HepG2 (cell line): ENCODE measurements around the gene NAP1L1. TPM values are rescaled to one million over a fixed set of nuclear protein-coding genes. Genes with fewer than 3 reads are reported as not detected.

ENCODE experiments used
- ATAC-seq: fragments of 200-7000 bp; cut with Tn5 transposase; 3 replicates; pipeline ENCODE4 v1.9.1; 2020; ENCODE audit warnings: mild to moderate bottlenecking, moderate library complexity
- BruUV-seq: library from RNA; stranded (reverse); fragments of 400-500 nt; replicated peaks from 2 replicates; lab custom pipeline; 2021; lab: Mats Ljungman, UMichigan
- CTCF ChIA-PET: fragments of 300-600 bp; formaldehyde crosslinking; extraction: SDS; loops from one replicate; lab custom pipeline; 2021; ENCODE audit warnings: low total read pairs, inconsistent platforms, low intra/inter-chr PET ratio; lab: Yijun Ruan, JAX
- POLR2A ChIA-PET: fragments of 350-600 bp; sonication (Branson Sonifier 250); formaldehyde crosslinking; loops from one replicate; lab custom pipeline; 2020; ENCODE audit warnings: antibody characterized with exemption, inconsistent platforms; lab: Yijun Ruan, JAX
- DNase-seq: peaks from one replicate; pipeline ENCODE4 v3.0.0-alpha.2; 2015; ENCODE audit warnings: low spot score
- FAIRE-seq: peaks from 3 replicates; lab custom pipeline; 2011; peaks lifted over from hg19 to GRCh38; lab: Jason Lieb, UNC
- H2AFZ ChIP-seq: one replicate; pipeline ENCODE4 v1.6.1; 2011; ENCODE audit warnings: low read length, inconsistent platforms
- H3K27ac ChIP-seq: fragments of 300-600 bp; 3 replicates; pipeline ENCODE4 v1.8.0; 2011; ENCODE audit warnings: mixed run types, mild to moderate bottlenecking, mixed read lengths, low read length, inconsistent platforms; ENCODE audit not compliant: insufficient read depth; ENCODE audit errors: extremely low read length
- H3K27me3 ChIP-seq, 2 experiments: fragments of 200-600 bp in 1 of 2; 2 replicates in 1 of 2; 3 replicates in 1 of 2; pipeline versions ENCODE4 v1.6.0 to v1.8.0; 2011; ENCODE audit warnings: low read length in 2 of 2, mild to moderate bottlenecking in 2 of 2, moderate library complexity in 2 of 2, inconsistent platforms in 1 of 2; ENCODE audit not compliant: insufficient read depth in 2 of 2, control insufficient read depth in 1 of 2
- H3K36me3 ChIP-seq, 2 experiments: fragments of 200-600 bp in 1 of 2; replicated peaks in 1 of 2; 2 replicates in 1 of 2; 3 replicates in 1 of 2; pipeline versions ENCODE4 v1.5.1 to v1.8.0; 2011; ENCODE audit warnings: low read length in 2 of 2, inconsistent platforms in 1 of 2; ENCODE audit not compliant: insufficient read depth in 2 of 2, control insufficient read depth in 1 of 2
- H3K4me1 ChIP-seq: 2 replicates; pipeline ENCODE4 v1.5.1; 2012; ENCODE audit warnings: low read length, inconsistent platforms; ENCODE audit not compliant: insufficient read depth
- H3K4me2 ChIP-seq: 2 replicates; pipeline ENCODE4 v1.6.0; 2011; ENCODE audit warnings: low read depth, low read length, inconsistent platforms
- H3K4me3 ChIP-seq, 3 experiments: fragments of 200-600 bp in 1 of 3; sonication (generic), shearing (Covaris generic) in 1 of 3; replicated peaks in 1 of 3; 2 replicates each; pipeline ENCODE4 v1.5.1; 2011 to 2016; ENCODE audit warnings: low read length in 3 of 3, inconsistent platforms in 2 of 3, low read depth in 2 of 3, mild to moderate bottlenecking in 2 of 3, control low read depth in 1 of 3, mixed read lengths in 1 of 3; ENCODE audit not compliant: insufficient read depth in 1 of 3
- H3K79me2 ChIP-seq: one replicate; pipeline ENCODE4 v1.6.1; 2011; ENCODE audit warnings: low read length, inconsistent platforms; ENCODE audit not compliant: insufficient read depth
- H3K9ac ChIP-seq: 2 replicates; pipeline ENCODE4 v1.6.0; 2011; ENCODE audit warnings: mild to moderate bottlenecking, low read depth, low read length, inconsistent platforms; ENCODE audit not compliant: insufficient read depth
- H3K9me3 ChIP-seq: 2 replicates; pipeline ENCODE4 v1.5.1; 2012; ENCODE audit warnings: mild to moderate bottlenecking, low read length
- H4K20me1 ChIP-seq: 2 replicates; pipeline ENCODE4 v1.6.0; 2011; ENCODE audit warnings: inconsistent platforms, mild to moderate bottlenecking, low read length, moderate library complexity; ENCODE audit not compliant: insufficient read depth
- ARID5B ChIP-seq: IDR thresholded peaks from 2 replicates; pipeline ENCODE4 v1.4.0; 2020; ENCODE audit warnings: mild to moderate bottlenecking, missing genetic modification reagents
- CCAR2 ChIP-seq: fragments of 200-400 bp; formaldehyde crosslinking; optimal IDR thresholded peaks from 2 replicates; pipeline ENCODE3; 2018; ENCODE audit warnings: low read depth, mild to moderate bottlenecking, low read length, moderate library complexity
- GRHL1 ChIP-seq: sonication (generic); formaldehyde crosslinking; conservative IDR thresholded peaks from 2 replicates; pipeline ENCODE4 v1.8.0; 2022; ENCODE audit warnings: missing genetic modification reagents
- PATZ1 ChIP-seq: sonication (generic); formaldehyde crosslinking; IDR thresholded peaks from 2 replicates; pipeline ENCODE4 v1.4.0; 2020; ENCODE audit warnings: missing genetic modification reagents
- ZNF251 ChIP-seq: sonication (generic); formaldehyde crosslinking; IDR thresholded peaks from 2 replicates; pipeline ENCODE4 v1.9.0; 2021; ENCODE audit warnings: mild to moderate bottlenecking, missing genetic modification reagents
- ZNF280D ChIP-seq: sonication (generic); formaldehyde crosslinking; IDR thresholded peaks from 2 replicates; pipeline ENCODE4 v1.5.1; 2020; ENCODE audit warnings: mild to moderate bottlenecking, missing genetic modification reagents
- ZNF737 ChIP-seq: sonication (generic); formaldehyde crosslinking; IDR thresholded peaks from 2 replicates; pipeline ENCODE4 v1.5.0; 2020; ENCODE audit warnings: missing genetic modification reagents, mild to moderate bottlenecking, borderline replicate concordance
- WGBS: methylation state at CpG from one replicate; pipeline ENCODE4 v1.1.6; 2017; ENCODE audit warnings: low lambda C conversion rate; 5-methylcytosine and 5-hydroxymethylcytosine counted together
- in situ Hi-C: cut with HindIII; loops from 2 replicates; pipeline ENCODE4 v1.10.0; 2017; ENCODE audit warnings: low pct_unique_long_range_greater_than_20kb; ENCODE audit not compliant: extremely low pct_ligation_motif_present
- intact Hi-C: fragments of 100-400 bp; cut with micrococcal nuclease; formaldehyde crosslinking; loops from one replicate; pipeline ENCODE4 v1.10.0; 2022; ENCODE audit not compliant: unreplicated experiment
- polyA plus RNA-seq, 8 experiments: library from polyadenylated mRNA; depleted of rRNA in 3 of 8; stranded (reverse) in 7 of 8; unstranded in 1 of 8; fragments of >200 nt; fragmentation: Illumina TruSeq in 4 of 8; extraction: Trizol in 4 of 8; gene quantifications; 2 replicates each; pipeline versions ENCODE4 v1.2.1 to v1.2.3, GENCODE V29; 2011 to 2016; ENCODE audit warnings: low read depth in 4 of 8, missing spikeins in 1 of 8, mixed read lengths in 1 of 8; ENCODE audit not compliant: insufficient read depth in 1 of 8
- total RNA-seq, 5 experiments: library from RNA; depleted of rRNA; stranded (reverse); fragments of >200 nt; fragmentation: Illumina TruSeq; extraction: Trizol; gene quantifications; 2 replicates each; pipeline ENCODE4 v1.2.3, GENCODE V29; 2016; ENCODE audit warnings: low read depth in 1 of 5

Gene NAP1L1
- total and polyA plus RNA-seq, 2 of the 13 experiments (the other 11 are each of a cell fraction or from before 2014, with no cell fraction given), result 207 to 309 TPM

- TF ChIP-seq CCAR2 (no peak), ZNF251 (CRISPR knock-in tag) (no peak), ARID5B (CRISPR knock-in tag) (no peak), ZNF280D (no peak), ZNF737 (CRISPR knock-in tag) (no peak), GRHL1 (no peak), PATZ1 (CRISPR knock-in tag) (no peak)
- TF ChIP-seq, all 625 proteins: peak for 0
- in situ Hi-C loops (no loop called here), intact Hi-C loops (no loop called here)
- Histone ChIP-seq H3K27me3 (peaks cover 0 to 1% of the 10 kb centered on the region in 2 experiments; a peak in 3 of 5 replicates), H3K36me3 (no peaks in the 10 kb centered on the region), H3K4me3 (no peak overlapping the region), H4K20me1 (no peaks in the 10 kb centered on the region), H3K4me2 (no peak overlapping the region), H3K9me3 (no peaks in the 10 kb centered on the region), H3K4me1 (no peaks in the 10 kb centered on the region), H3K9ac (no peak overlapping the region), H3K27ac (no peak overlapping the region), H3K79me2 (no peaks in the 10 kb centered on the region), H2AFZ (no peak overlapping the region)
- CTCF ChIA-PET, result no interaction called here
- WGBS, result 8% methylated on average over 7 of the region's 7 CpGs
- BruUV-seq, result no TSS peak
- no peak for DNase-seq
- POLR2A ChIA-PET, result no interaction called here
- no peak for ATAC-seq
- no peak for FAIRE-seq
Observed at GRCh38 chr12:76113800-76114757, 29.6 kb upstream of the NAP1L1 start.
